ENCODE results near the gene PRKCE.

Gene PRKCE

GRCh38 chr2:45802499-45803138, 151.1 kb downstream of the PRKCE start:
- no peak for DNase-seq (ENCODE audit: low read depth in 2 of 3, low spot score in 2 of 3)

- no peak for DNase-seq (ENCODE audit: low read depth in 2 of 3, low spot score in 2 of 3)
These were observed 153.7 kb downstream of the PRKCE start for GRCh38 chr2:45804987-45805755.

GRCh38 chr2:45806563-45807358, 155.3 kb downstream of the PRKCE start:
- DNase-seq (ENCODE audit: low read depth in 2 of 3, low spot score in 2 of 3): no peak

GRCh38 chr2:45808294-45808800, 156.9 kb downstream of the PRKCE start:
- DNase-seq (ENCODE audit: low read depth in 2 of 3, low spot score in 2 of 3): no peak

GRCh38 chr2:45809205-45809604, 157.7 kb downstream of the PRKCE start:
- no peak for DNase-seq (ENCODE audit: low read depth in 2 of 3, low spot score in 2 of 3)

- DNase-seq (ENCODE audit: low read depth in 2 of 3, low spot score in 2 of 3): no peak
These were observed 160.6 kb downstream of the PRKCE start for GRCh38 chr2:45812011-45812500.

GRCh38 chr2:45813003-45813941, 161.8 kb downstream of the PRKCE start:
- no peak for DNase-seq (ENCODE audit: low read depth in 2 of 3, low spot score in 2 of 3)

GRCh38 chr2:45814488-45814887, 163.0 kb downstream of the PRKCE start:
- no peak for DNase-seq (ENCODE audit: low read depth in 2 of 3, low spot score in 2 of 3)

GRCh38 chr2:45814951-45815621, 163.6 kb downstream of the PRKCE start:
- DNase-seq (ENCODE audit: low read depth in 2 of 3, low spot score in 2 of 3): no peak

GRCh38 chr2:45816272-45816671, 164.8 kb downstream of the PRKCE start:
- DNase-seq (ENCODE audit: low read depth in 2 of 3, low spot score in 2 of 3): no peak

- no peak for DNase-seq (ENCODE audit: low read depth in 2 of 3, low spot score in 2 of 3)
These were observed 167.1 kb downstream of the PRKCE start for GRCh38 chr2:45818591-45818990.

- DNase-seq (ENCODE audit: low read depth in 2 of 3, low spot score in 2 of 3): no peak
These were observed 168.6 kb downstream of the PRKCE start for GRCh38 chr2:45820048-45820447.

GRCh38 chr2:45821558-45822271, 170.2 kb downstream of the PRKCE start:
- DNase-seq (ENCODE audit: low read depth in 2 of 3, low spot score in 2 of 3): no peak

GRCh38 chr2:45822272-45822630, 170.8 kb downstream of the PRKCE start:
- no peak for DNase-seq (ENCODE audit: low read depth in 2 of 3, low spot score in 2 of 3)

- DNase-seq (ENCODE audit: low read depth in 2 of 3, low spot score in 2 of 3): no peak
These were observed 172.3 kb downstream of the PRKCE start for GRCh38 chr2:45823723-45824206.

GRCh38 chr2:45825001-45825651, 173.7 kb downstream of the PRKCE start:
- DNase-seq (ENCODE audit: low read depth in 2 of 3, low spot score in 2 of 3): no peak

- no peak for DNase-seq (ENCODE audit: low read depth in 2 of 3, low spot score in 2 of 3)
These were observed 175.0 kb downstream of the PRKCE start for GRCh38 chr2:45826460-45826859.

GRCh38 chr2:45826884-45827635, 175.6 kb downstream of the PRKCE start:
- no peak for DNase-seq (ENCODE audit: low read depth in 2 of 3, low spot score in 2 of 3)
